GM12892 (cell line): ENCODE data around the gene FXYD6.

ENCODE experiments used
- DNase-seq: peaks from one replicate; pipeline ENCODE4 v3.0.0; 2011; ENCODE audit not compliant: insufficient read length
- FAIRE-seq: peaks from 2 replicates; lab custom pipeline; 2011; peaks lifted over from hg19 to GRCh38; lab: Jason Lieb, UNC
- POLR2A ChIP-seq: IDR thresholded peaks from 2 replicates; pipeline ENCODE4 v1.6.1; 2011; ENCODE audit warnings: low read depth, low read length, control low read depth
- POLR2AphosphoS5 ChIP-seq: IDR thresholded peaks from 2 replicates; pipeline ENCODE4 v1.6.1; 2011; ENCODE audit warnings: low read depth, low read length, control low read depth
- TAF1 ChIP-seq: IDR thresholded peaks from 2 replicates; pipeline ENCODE4 v1.6.1; 2011; ENCODE audit warnings: low read depth, mild to moderate bottlenecking, control low read depth, low read length, borderline replicate concordance

Gene FXYD6

GRCh38 chr11:117828611-117829368 is 47.7 kb downstream of the FXYD6 start:
- FAIRE-seq (peak; percentile 81), DNase-seq (no peak)
- TF ChIP-seq TAF1 (no peak), POLR2A (no peak), POLR2AphosphoS5 (no peak)

GRCh38 chr11:117827521-117828511 is 48.6 kb downstream of the FXYD6 start:
- TF ChIP-seq POLR2A: no peak
- no peak for TF ChIP-seq POLR2AphosphoS5
- no peak for TF ChIP-seq TAF1
- no peak for DNase-seq
- no peak for FAIRE-seq

GRCh38 chr11:117826832-117827231 is 49.6 kb downstream of the FXYD6 start:
- DNase-seq: no peak
- no peak for FAIRE-seq
- TF ChIP-seq POLR2A (no peak), POLR2AphosphoS5 (no peak), TAF1 (no peak)

- TF ChIP-seq POLR2A (no peak), POLR2AphosphoS5 (no peak)
- no peak for DNase-seq
- FAIRE-seq: no peak
Measured at GRCh38 chr11:117826190-117826570, 50.3 kb downstream of the FXYD6 start.

GRCh38 chr11:117825538-117826189 is 50.8 kb downstream of the FXYD6 start:
- no peak for DNase-seq
- peak; percentile 40 for FAIRE-seq
- no peak for TF ChIP-seq TAF1
- no peak for TF ChIP-seq POLR2A
- TF ChIP-seq POLR2AphosphoS5: no peak

GRCh38 chr11:117824571-117825537 is 51.6 kb downstream of the FXYD6 start, which contains the start of gene FXYD2:
FXYD2 (minus strand) TSS chr11:117824744; CDS start chr11:117824678, 66 bp downstream.
- FAIRE-seq: peak; percentile 79

GRCh38 chr11:117823946-117824420 is 52.5 kb downstream of the FXYD6 start:
- no peak for FAIRE-seq
- DNase-seq: no peak
- TF ChIP-seq POLR2A (no peak), POLR2AphosphoS5 (no peak), TAF1 (no peak)

More at GRCh38 chr11:117824571-117825537, 51.6 kb downstream of the FXYD6 start, which contains the start of gene FXYD2:
- DNase-seq: no peak
- no peak for TF ChIP-seq POLR2AphosphoS5
- no peak for TF ChIP-seq POLR2A
- TF ChIP-seq TAF1: no peak

GRCh38 chr11:117823294-117823945 is 53.0 kb downstream of the FXYD6 start:
- peak; percentile 95 for FAIRE-seq
- TF ChIP-seq POLR2AphosphoS5 (no peak), POLR2A (no peak), TAF1 (no peak)
- no peak for DNase-seq

- TF ChIP-seq POLR2AphosphoS5 (no peak), TAF1 (no peak), POLR2A (no peak)
- FAIRE-seq: peak; percentile 79
- DNase-seq: no peak
Measured at GRCh38 chr11:117822074-117823033, 54.1 kb downstream of the FXYD6 start.
